SU-DHL-6 (cell line): ENCODE data around the gene KLF16.

Experiments
- H2AFZ ChIP-seq: fragments of 200-600 bp; sonication (generic); 2 replicates; pipeline ENCODE4 v1.6.1; 2014; ENCODE audit warnings: low read depth, mild to moderate bottlenecking, moderate library complexity, mixed read lengths, antibody characterized with exemption, low read length; ENCODE audit not compliant: severe bottlenecking
- H3F3A ChIP-seq: fragments of 200-600 bp; shearing (Covaris generic); 2 replicates; pipeline ENCODE4 v1.6.0; 2016; ENCODE audit warnings: antibody characterized with exemption, mild to moderate bottlenecking; ENCODE audit not compliant: insufficient read depth
- H3K27ac ChIP-seq: fragments of 200-600 bp; sonication (generic); 2 replicates; pipeline ENCODE4 v1.5.1; 2016; ENCODE audit warnings: low read depth, mild to moderate bottlenecking, low read length, moderate library complexity, mixed read lengths
- H3K27me3 ChIP-seq: fragments of 200-600 bp; sonication (generic), shearing (Covaris generic); 2 replicates; pipeline ENCODE4 v1.6.0; 2014; ENCODE audit warnings: mild to moderate bottlenecking, low read length
- H3K36me3 ChIP-seq: fragments of 200-600 bp; sonication (generic); 2 replicates; pipeline ENCODE4 v1.6.1; 2014; ENCODE audit warnings: mild to moderate bottlenecking, low read length, mixed read lengths
- H3K4me2 ChIP-seq: fragments of 300-600, 200-600 bp; shearing (Covaris generic), sonication (generic); 2 replicates; pipeline ENCODE4 v1.6.0; 2014; ENCODE audit warnings: low read length, low read depth, mild to moderate bottlenecking; ENCODE audit not compliant: poor library complexity, severe bottlenecking
- H3K4me3 ChIP-seq: fragments of 200-600 bp; sonication (generic); 2 replicates; pipeline ENCODE4 v1.5.1; 2014; ENCODE audit warnings: antibody characterized with exemption, low read length, mild to moderate bottlenecking, mixed read lengths; ENCODE audit not compliant: insufficient read depth, poor library complexity, severe bottlenecking
- H3K79me2 ChIP-seq: fragments of 200-600 bp; sonication (generic); 2 replicates; pipeline ENCODE4 v1.6.1; 2014; ENCODE audit warnings: mild to moderate bottlenecking, low read length, moderate library complexity; ENCODE audit not compliant: insufficient read depth
- H3K9ac ChIP-seq: fragments of 200-600 bp; sonication (generic); 2 replicates; pipeline ENCODE4 v1.7.0; 2014; ENCODE audit warnings: mild to moderate bottlenecking, low read length
- H3K9me2 ChIP-seq: fragments of 200-600 bp; sonication (generic); replicated peaks from 2 replicates; pipeline ENCODE4 v1.6.1; 2014; ENCODE audit warnings: low read length; ENCODE audit not compliant: insufficient read depth
- H3K9me3 ChIP-seq: fragments of 200-600 bp; sonication (generic); 2 replicates; pipeline ENCODE4 v1.6.1; 2014; ENCODE audit warnings: low read length, mixed read lengths; ENCODE audit not compliant: insufficient read depth
- H4K20me1 ChIP-seq: fragments of 200-600 bp; sonication (generic); 2 replicates; pipeline ENCODE4 v1.6.1; 2014; ENCODE audit warnings: low read depth, mild to moderate bottlenecking, antibody characterized with exemption, low read length, moderate library complexity, mixed read lengths
- EZH2phosphoT487 ChIP-seq: fragments of 200-600 bp; sonication (generic), shearing (Covaris generic); conservative IDR thresholded peaks from 2 replicates; pipeline ENCODE4 v1.6.1; 2018; ENCODE audit warnings: mild to moderate bottlenecking, antibody characterized with exemption, low read length, moderate library complexity, mixed read lengths
- TF ChIP-seq, protein P1 (sequence below): fragments of 200-600 bp; sonication (generic); IDR thresholded peaks from one replicate; pipeline ENCODE4 v1.5.1; 2017; ENCODE audit warnings: antibody characterized with exemption, mild to moderate bottlenecking, low read length, moderate library complexity; ENCODE audit not compliant: insufficient read depth, poor library complexity, severe bottlenecking

Gene KLF16

DNA sequence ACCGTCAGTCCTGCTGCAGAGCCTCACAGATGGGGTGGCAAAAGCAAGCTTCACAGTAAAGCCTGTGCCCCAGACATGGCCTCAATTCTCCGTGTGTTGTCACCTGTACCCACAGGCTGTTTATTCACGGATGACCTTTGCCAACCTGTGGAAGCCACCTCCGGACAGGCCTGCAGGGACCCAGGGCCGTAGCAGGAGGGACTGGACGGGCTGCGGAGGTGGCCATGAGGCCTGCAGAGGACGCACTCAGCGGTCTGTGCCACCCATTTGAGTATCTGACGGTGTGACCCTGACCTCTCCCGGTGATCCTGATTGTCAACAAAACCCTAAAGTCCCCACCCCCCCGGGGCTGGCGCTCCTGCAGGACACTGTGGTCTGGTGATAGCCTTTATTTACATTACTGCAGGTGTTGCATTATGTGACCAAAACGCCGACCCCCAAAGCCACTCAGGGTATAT lies 7.8 kb upstream of the KLF16 start:
- TF ChIP-seq EZH2phosphoT487, result no peak
- TF ChIP-seq, protein P1, sequence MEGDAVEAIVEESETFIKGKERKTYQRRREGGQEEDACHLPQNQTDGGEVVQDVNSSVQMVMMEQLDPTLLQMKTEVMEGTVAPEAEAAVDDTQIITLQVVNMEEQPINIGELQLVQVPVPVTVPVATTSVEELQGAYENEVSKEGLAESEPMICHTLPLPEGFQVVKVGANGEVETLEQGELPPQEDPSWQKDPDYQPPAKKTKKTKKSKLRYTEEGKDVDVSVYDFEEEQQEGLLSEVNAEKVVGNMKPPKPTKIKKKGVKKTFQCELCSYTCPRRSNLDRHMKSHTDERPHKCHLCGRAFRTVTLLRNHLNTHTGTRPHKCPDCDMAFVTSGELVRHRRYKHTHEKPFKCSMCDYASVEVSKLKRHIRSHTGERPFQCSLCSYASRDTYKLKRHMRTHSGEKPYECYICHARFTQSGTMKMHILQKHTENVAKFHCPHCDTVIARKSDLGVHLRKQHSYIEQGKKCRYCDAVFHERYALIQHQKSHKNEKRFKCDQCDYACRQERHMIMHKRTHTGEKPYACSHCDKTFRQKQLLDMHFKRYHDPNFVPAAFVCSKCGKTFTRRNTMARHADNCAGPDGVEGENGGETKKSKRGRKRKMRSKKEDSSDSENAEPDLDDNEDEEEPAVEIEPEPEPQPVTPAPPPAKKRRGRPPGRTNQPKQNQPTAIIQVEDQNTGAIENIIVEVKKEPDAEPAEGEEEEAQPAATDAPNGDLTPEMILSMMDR, result no peak
- H3K4me3 ChIP-seq, result no peak overlapping the region
- no peak overlapping the region for H3K27ac ChIP-seq
- no peaks in the 10 kb centered on the region for H3K9me2 ChIP-seq
- H3K36me3 ChIP-seq, result no peaks in the 10 kb centered on the region
- H4K20me1 ChIP-seq, result peaks cover 8% of the 10 kb centered on the region
- peaks cover 12% of the 10 kb centered on the region for H3F3A ChIP-seq
- no peaks in the 10 kb centered on the region for H3K27me3 ChIP-seq
- H3K79me2 ChIP-seq, result peaks cover 46% of the 10 kb centered on the region
- no peak overlapping the region for H3K4me2 ChIP-seq
- no peaks in the 10 kb centered on the region for H3K9me3 ChIP-seq
- no peak overlapping the region for H2AFZ ChIP-seq
- H3K9ac ChIP-seq, result no peak overlapping the region

DNA sequence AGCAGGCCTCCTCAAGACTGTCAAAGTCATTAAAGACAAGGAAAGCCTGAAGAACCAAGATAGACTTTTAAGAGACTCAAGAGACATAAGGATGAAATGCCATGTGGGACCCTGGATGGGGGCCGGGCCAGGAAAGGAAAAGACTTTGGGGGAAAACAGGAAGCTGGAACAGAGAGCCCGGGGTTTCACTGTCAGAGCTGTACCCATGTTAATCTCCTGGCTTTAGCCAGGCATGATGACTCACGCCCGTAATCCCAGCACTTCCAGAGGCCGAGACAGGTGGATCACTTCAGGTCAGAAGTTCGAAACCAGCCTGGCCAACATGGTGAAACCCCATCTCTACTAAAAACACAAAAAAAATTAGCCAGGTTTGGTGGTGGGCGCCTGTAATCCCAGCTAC lies 5.6 kb upstream of the KLF16 start:
- Histone ChIP-seq H3K9ac (no peak overlapping the region), H3K27ac (no peak overlapping the region), H3K27me3 (no peaks in the 10 kb centered on the region), H4K20me1 (peaks cover 1% of the 10 kb centered on the region; the same call in 1 of the 2 replicates), H3K79me2 (peaks cover 26% of the 10 kb centered on the region), H2AFZ (no peak overlapping the region), H3K9me3 (no peaks in the 10 kb centered on the region), H3K36me3 (no peaks in the 10 kb centered on the region), H3F3A (peaks cover 18% of the 10 kb centered on the region), H3K4me3 (no peak overlapping the region), H3K4me2 (no peak overlapping the region), H3K9me2 (no peaks in the 10 kb centered on the region)
- TF ChIP-seq EZH2phosphoT487, result no peak

DNA sequence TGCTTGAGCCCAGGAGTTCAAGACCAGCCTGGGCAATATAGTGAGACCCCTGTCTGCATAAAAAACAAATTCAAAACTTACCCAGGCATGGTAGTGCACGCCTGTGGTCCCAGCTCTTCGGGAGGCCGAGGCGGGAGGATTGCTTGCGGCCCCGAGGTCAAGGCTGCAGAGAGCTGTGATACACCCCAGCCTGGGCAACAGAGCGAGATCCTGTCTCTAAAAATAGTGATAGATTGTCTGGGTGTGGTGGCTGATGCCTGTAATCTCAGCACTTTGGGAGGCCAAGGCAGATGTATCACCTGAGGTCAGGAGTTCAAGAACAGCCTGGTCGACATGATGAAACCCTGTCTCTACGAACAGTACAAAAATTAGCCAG lies 4.0 kb upstream of the KLF16 start:
- Histone ChIP-seq H3K4me2 (no peak overlapping the region), H3K27ac (no peak overlapping the region), H3F3A (peaks cover 18% of the 10 kb centered on the region), H3K27me3 (no peaks in the 10 kb centered on the region), H3K9me3 (no peaks in the 10 kb centered on the region), H3K79me2 (peaks cover 13% of the 10 kb centered on the region), H2AFZ (no peak overlapping the region), H3K4me3 (no peak overlapping the region), H3K9me2 (no peaks in the 10 kb centered on the region), H4K20me1 (no peaks in the 10 kb centered on the region), H3K9ac (no peak overlapping the region), H3K36me3 (no peaks in the 10 kb centered on the region)
- TF ChIP-seq, protein P1, result no peak
- no peak for TF ChIP-seq EZH2phosphoT487

DNA sequence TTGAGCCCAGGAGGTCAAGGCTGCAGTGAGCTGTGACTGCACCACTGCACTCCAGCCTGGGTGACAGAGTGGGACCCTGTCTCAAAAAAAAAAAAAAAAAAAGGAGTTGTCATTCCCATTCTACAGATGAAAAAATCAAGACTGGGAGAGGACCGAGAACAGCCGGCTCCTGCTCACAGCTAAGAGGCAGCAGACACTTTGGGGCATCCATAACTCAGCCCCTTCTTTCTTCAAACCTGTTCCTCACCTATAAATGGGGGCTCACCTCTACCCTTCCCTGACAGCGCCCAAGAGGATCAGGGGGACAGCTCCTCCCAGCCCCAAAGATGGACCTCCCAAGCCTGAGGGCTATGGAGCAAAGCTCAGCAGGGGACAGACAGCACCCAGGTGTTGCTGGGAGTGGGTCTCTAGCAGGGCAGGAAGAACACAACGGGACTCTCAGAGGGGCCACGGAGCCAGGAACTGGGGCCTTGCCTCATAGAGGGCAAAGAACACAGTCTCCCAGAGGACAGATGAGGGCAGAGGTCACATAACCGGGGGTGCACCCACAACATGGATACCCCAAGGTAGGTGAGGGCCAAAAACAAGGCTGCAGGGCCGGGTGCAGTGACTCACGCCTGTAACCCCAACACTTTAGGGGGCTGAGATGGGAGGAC lies 3.4 kb upstream of the KLF16 start:
- Histone ChIP-seq H3K27ac (no peak overlapping the region), H3K36me3 (no peaks in the 10 kb centered on the region), H3F3A (peaks cover 20% of the 10 kb centered on the region), H3K79me2 (peaks cover 15% of the 10 kb centered on the region), H2AFZ (no peak overlapping the region), H3K27me3 (no peaks in the 10 kb centered on the region), H3K9me2 (no peaks in the 10 kb centered on the region), H4K20me1 (peaks cover under 1% of the 10 kb centered on the region; the same call in 1 of the 2 replicates), H3K4me2 (no peak overlapping the region), H3K4me3 (no peak overlapping the region), H3K9ac (no peak overlapping the region), H3K9me3 (no peaks in the 10 kb centered on the region)
- TF ChIP-seq, protein P1, result no peak
- no peak for TF ChIP-seq EZH2phosphoT487
